IMR-90 (cell line): ENCODE measurements around the gene C16orf96. TPM values are rescaled to one million over a fixed set of nuclear protein-coding genes. Genes with fewer than 3 reads are reported as not detected.

ENCODE experiments used
- ATAC-seq: fragments of 200-7000 bp; cut with Tn5 transposase; 2 replicates; pipeline ENCODE4 v1.9.1; 2020; ENCODE audit warnings: low read depth, mild to moderate bottlenecking, moderate library complexity
- BruUV-seq: library from RNA; stranded (reverse); fragments of 400-500 nt; replicated peaks from 2 replicates; lab custom pipeline; 2021; lab: Mats Ljungman, UMichigan
- CTCF ChIA-PET: fragments of 300-600 bp; formaldehyde crosslinking; extraction: SDS; loops from one replicate; lab custom pipeline; 2021; ENCODE audit warnings: antibody characterized with exemption; lab: Yijun Ruan, JAX
- POLR2A ChIA-PET: fragments of 300-600 bp; sonication (Branson Sonifier 250); formaldehyde crosslinking; loops from one replicate; lab custom pipeline; 2022; ENCODE audit warnings: antibody characterized with exemption; ENCODE audit not compliant: unreplicated experiment; lab: Charles Lee
- DNase-seq: peaks from one replicate; pipeline ENCODE4 v3.0.0; 2013
- H2AFZ ChIP-seq: replicated peaks from 2 replicates; pipeline ENCODE3; 2013; ENCODE audit warnings: low read length, mild to moderate bottlenecking; ENCODE audit not compliant: poor library complexity
- H2AK5ac ChIP-seq: 2 replicates; pipeline ENCODE4 v1.6.1; 2013; ENCODE audit warnings: low read depth, low read length, inconsistent platforms
- H2AK9ac ChIP-seq: replicated peaks from 2 replicates; pipeline ENCODE3; 2013; ENCODE audit warnings: mild to moderate bottlenecking, low read depth, low read length, moderate library complexity; ENCODE audit not compliant: poor library complexity
- H2BK120ac ChIP-seq: 2 replicates; pipeline ENCODE4 v1.6.1; 2013; ENCODE audit warnings: low read depth, low read length, inconsistent platforms
- H2BK15ac ChIP-seq: 3 replicates; pipeline ENCODE4 v1.6.1; 2013; ENCODE audit warnings: low read depth, low read length, inconsistent platforms
- H2BK20ac ChIP-seq: 2 replicates; pipeline ENCODE4 v1.6.1; 2013; ENCODE audit warnings: low read depth, mild to moderate bottlenecking, inconsistent platforms, low read length, moderate library complexity
- H2BK5ac ChIP-seq: 2 replicates; pipeline ENCODE4 v1.6.1; 2013; ENCODE audit warnings: mild to moderate bottlenecking, low read depth, low read length, inconsistent platforms; ENCODE audit not compliant: poor library complexity, severe bottlenecking
- H3K14ac ChIP-seq: replicated peaks from 2 replicates; pipeline ENCODE4 v1.6.1; 2013; ENCODE audit warnings: low read depth, low read length, inconsistent platforms
- H3K18ac ChIP-seq: 2 replicates; pipeline ENCODE4 v1.6.1; 2013; ENCODE audit warnings: low read depth, low read length, control low read depth
- H3K23ac ChIP-seq: 2 replicates; pipeline ENCODE4 v1.6.1; 2013; ENCODE audit warnings: low read depth, low read length, inconsistent platforms
- H3K27ac ChIP-seq: 2 replicates; pipeline ENCODE4 v1.5.1; 2013; ENCODE audit warnings: mild to moderate bottlenecking, control low read depth, low read length; ENCODE audit not compliant: insufficient read depth
- H3K27me3 ChIP-seq: 2 replicates; pipeline ENCODE4 v1.6.1; 2013; ENCODE audit warnings: low read length; ENCODE audit not compliant: control insufficient read depth, insufficient read depth
- H3K36me3 ChIP-seq: 2 replicates; pipeline ENCODE4 v1.6.1; 2013; ENCODE audit warnings: low read length, mixed read lengths; ENCODE audit not compliant: control insufficient read depth, insufficient read depth
- H3K4ac ChIP-seq: 2 replicates; pipeline ENCODE4 v1.6.1; 2013; ENCODE audit warnings: low read depth, low read length, inconsistent platforms
- H3K4me1 ChIP-seq: 2 replicates; pipeline ENCODE4 v1.6.1; 2013; ENCODE audit warnings: low read length, mixed read lengths; ENCODE audit not compliant: control insufficient read depth, insufficient read depth
- H3K4me2 ChIP-seq: 2 replicates; pipeline ENCODE4 v1.6.1; 2013; ENCODE audit warnings: low read depth, mild to moderate bottlenecking, control low read depth, low read length, moderate library complexity
- H3K4me3 ChIP-seq: 2 replicates; pipeline ENCODE4 v1.5.1; 2013; ENCODE audit warnings: low read depth, mild to moderate bottlenecking, control low read depth, low read length, moderate library complexity; ENCODE audit not compliant: insufficient read depth
- H3K56ac ChIP-seq: 2 replicates; pipeline ENCODE4 v1.6.1; 2013; ENCODE audit warnings: low read length, inconsistent platforms; ENCODE audit not compliant: insufficient read depth; ENCODE audit errors: extremely low read depth
- H3K79me1 ChIP-seq, 2 experiments: 2 replicates each; pipeline ENCODE4 v1.6.1; 2013; ENCODE audit warnings: low read length in 2 of 2, inconsistent platforms in 1 of 2, low read depth in 1 of 2
- H3K9ac ChIP-seq: 2 replicates; pipeline ENCODE4 v1.6.1; 2013; ENCODE audit warnings: low read depth, low read length, control low read depth
- H3K9me1 ChIP-seq: 2 replicates; pipeline ENCODE4 v1.6.1; 2013; ENCODE audit warnings: low read length, inconsistent platforms; ENCODE audit not compliant: insufficient read depth
- H3K9me3 ChIP-seq: 2 replicates; pipeline ENCODE4 v1.6.1; 2013; ENCODE audit warnings: low read length; ENCODE audit not compliant: control insufficient read depth, insufficient read depth
- H4K20me1 ChIP-seq: 2 replicates; pipeline ENCODE4 v1.6.1; 2013; ENCODE audit warnings: low read length, inconsistent platforms; ENCODE audit not compliant: insufficient read depth
- H4K5ac ChIP-seq: 2 replicates; pipeline ENCODE4 v1.6.1; 2013; ENCODE audit warnings: mild to moderate bottlenecking, low read depth, low read length, control low read depth
- H4K8ac ChIP-seq, 2 experiments: 2 replicates each; pipeline ENCODE4 v1.6.1; 2013; ENCODE audit warnings: low read depth in 2 of 2, low read length in 2 of 2, control low read depth in 1 of 2, inconsistent platforms in 1 of 2
- H4K91ac ChIP-seq: 2 replicates; pipeline ENCODE4 v1.6.1; 2013; ENCODE audit warnings: low read depth, low read length, inconsistent platforms; ENCODE audit not compliant: insufficient read depth
- BHLHE40 ChIP-seq: fragments of 150-350 bp; IDR thresholded peaks from 2 replicates; pipeline ENCODE4 v1.6.1; 2016; ENCODE audit warnings: mild to moderate bottlenecking, low read depth, low read length
- CEBPB ChIP-seq: IDR thresholded peaks from 2 replicates; pipeline ENCODE4 v1.6.1; 2012; ENCODE audit warnings: low read depth, low read length, improper control_type of control experiment
- CHD1 ChIP-seq: IDR thresholded peaks from 2 replicates; pipeline ENCODE4 v1.6.1; 2012; ENCODE audit warnings: low read depth, low read length, improper control_type of control experiment
- FOS ChIP-seq: fragments of 150-350 bp; IDR thresholded peaks from 2 replicates; pipeline ENCODE4 v1.6.1; 2016; ENCODE audit warnings: low read depth, low read length
- MAFK ChIP-seq: IDR thresholded peaks from 2 replicates; pipeline ENCODE4 v1.6.1; 2012; ENCODE audit warnings: low read depth, low read length, improper control_type of control experiment
- MAZ ChIP-seq: IDR thresholded peaks from 2 replicates; pipeline ENCODE4 v1.6.1; 2012; ENCODE audit warnings: low read depth, mild to moderate bottlenecking, low read length, improper control_type of control experiment, moderate library complexity, borderline replicate concordance
- MXI1 ChIP-seq: IDR thresholded peaks from 2 replicates; pipeline ENCODE4 v1.6.1; 2012; ENCODE audit warnings: low read depth, mild to moderate bottlenecking, low read length, moderate library complexity, borderline replicate concordance
- NFE2L2 ChIP-seq: fragments of 150-350 bp; IDR thresholded peaks from 2 replicates; pipeline ENCODE4 v1.6.1; 2016; ENCODE audit warnings: low read depth, mild to moderate bottlenecking, low read length
- POLR2A ChIP-seq: IDR thresholded peaks from 2 replicates; pipeline ENCODE4 v1.6.1; 2012; ENCODE audit warnings: mild to moderate bottlenecking, low read depth, low read length
- RAD21 ChIP-seq: IDR thresholded peaks from 2 replicates; pipeline ENCODE4 v1.6.1; 2012; ENCODE audit warnings: low read length, improper control_type of control experiment
- RCOR1 ChIP-seq: IDR thresholded peaks from 2 replicates; pipeline ENCODE4 v1.6.1; 2012; ENCODE audit warnings: mild to moderate bottlenecking, low read length, improper control_type of control experiment; ENCODE audit not compliant: insufficient replicate concordance
- RFX5 ChIP-seq: IDR thresholded peaks from 2 replicates; pipeline ENCODE4 v1.8.0; 2012; ENCODE audit warnings: low read depth, mild to moderate bottlenecking, low read length, moderate library complexity
- SMC3 ChIP-seq: fragments of 150-350 bp; IDR thresholded peaks from 2 replicates; pipeline ENCODE4 v1.6.1; 2016; ENCODE audit warnings: low read depth, mild to moderate bottlenecking, antibody characterized with exemption, low read length, moderate library complexity
- WGBS, 2 experiments: methylation state at CpG; one replicate each; pipeline versions ENCODE4 v1.1.5 to v1.1.7; 2013; ENCODE audit warnings: missing lambda C conversion rate in 2 of 2; ENCODE audit not compliant: insufficient read length in 1 of 2; ENCODE audit errors: extremely low coverage in 2 of 2; 5-methylcytosine and 5-hydroxymethylcytosine counted together
- dilution Hi-C: fragments of 300-500 bp; cut with HindIII; formaldehyde crosslinking; loops from one replicate; pipeline ENCODE4 v1.14.3; 2018; ENCODE audit warnings: low sequenced_read_pairs; ENCODE audit not compliant: unreplicated experiment
- in situ Hi-C: fragments of 300-500 bp; cut with MboI; formaldehyde crosslinking; loops from 3 replicates; pipeline ENCODE4 v1.14.3; 2019; ENCODE audit warnings: low sequenced_read_pairs, inconsistent platforms, mixed read lengths
- intact Hi-C: fragments of 100-400 bp; cut with micrococcal nuclease; formaldehyde crosslinking; loops from 2 replicates; pipeline ENCODE4 v1.10.0; 2022
- polyA plus RNA-seq, 3 experiments: library from polyadenylated mRNA; depleted of rRNA; stranded (reverse); fragments of >200 nt; gene quantifications; 2 replicates each; pipeline ENCODE4 v1.2.3, GENCODE V29; 2012; ENCODE audit warnings: low replicate concordance in 1 of 3
- total RNA-seq: library from RNA; depleted of rRNA; stranded (reverse); fragments of >200 nt; gene quantifications from 2 replicates; pipeline ENCODE4 v1.2.3, GENCODE V29; 2012
- TF ChIP-seq, protein P1 (sequence below): fragments of 150-350 bp; IDR thresholded peaks from 2 replicates; pipeline ENCODE4 v1.6.1; 2016; ENCODE audit warnings: low read depth, mild to moderate bottlenecking, low read length, moderate library complexity, borderline replicate concordance
- TF ChIP-seq, protein P2 (sequence below): fragments of 150-350 bp; IDR thresholded peaks from 2 replicates; pipeline ENCODE4 v1.6.1; 2017; ENCODE audit warnings: mild to moderate bottlenecking, antibody characterized with exemption, low read length, low read depth
- TF ChIP-seq, protein P3 (sequence below): conservative IDR thresholded peaks from 2 replicates; pipeline ENCODE4 v1.5.1; 2012; ENCODE audit warnings: mild to moderate bottlenecking, low read depth, low read length, improper control_type of control experiment

C16orf96 gene
- total and polyA plus RNA-seq, 2 of the 4 experiments (the other 2 are of a cell fraction) = not detected

DNA sequence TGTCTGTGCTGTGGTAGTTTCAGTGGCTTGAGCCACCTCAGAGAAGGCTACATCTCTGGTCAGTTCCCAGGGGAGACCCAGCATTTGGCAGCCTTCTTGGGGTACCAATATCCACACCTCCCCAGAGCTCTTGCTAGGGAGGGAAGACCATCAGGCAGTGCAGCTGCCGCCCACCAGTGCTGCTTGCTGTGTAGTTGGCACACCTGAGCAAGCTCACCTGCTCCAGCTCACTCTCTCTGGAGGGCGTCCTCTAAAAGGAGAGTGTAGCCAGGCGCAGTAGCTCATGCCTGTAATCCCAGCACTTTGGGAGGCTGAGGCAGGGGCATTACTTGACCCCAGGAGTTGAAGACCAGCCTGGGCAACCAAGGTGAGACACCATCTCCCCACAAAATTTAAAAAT lies 47.3 kb upstream of the C16orf96 start:
- no peak overlapping the region for H2BK5ac ChIP-seq
- no peak overlapping the region for H3K4me2 ChIP-seq
- no peak overlapping the region for H4K5ac ChIP-seq
- H3K36me3 ChIP-seq = peaks cover 59% of the 10 kb centered on the region
- peaks cover 3% of the 10 kb centered on the region; the same call in 1 of the 2 replicates for H3K9me1 ChIP-seq
- no CpG with 5 or more reads among the region's 3 CpGs for WGBS, 2 experiments
- peaks cover 13% of the 10 kb centered on the region for H4K20me1 ChIP-seq
- ChIA-PET POLR2A (no interaction called here), CTCF (no interaction called here)
- no peaks in the 10 kb centered on the region for H3K4me1 ChIP-seq
- no peak overlapping the region for H3K27ac ChIP-seq
- TF ChIP-seq NFE2L2 (no peak), SMC3 (no peak), RFX5 (no peak), POLR2A (no peak), MAZ (no peak), RCOR1 (no peak), BHLHE40 (no peak), MAFK (no peak), FOS (no peak), CHD1 (no peak), MXI1 (no peak), RAD21 (no peak), CEBPB (no peak)
- TF ChIP-seq, protein P1, sequence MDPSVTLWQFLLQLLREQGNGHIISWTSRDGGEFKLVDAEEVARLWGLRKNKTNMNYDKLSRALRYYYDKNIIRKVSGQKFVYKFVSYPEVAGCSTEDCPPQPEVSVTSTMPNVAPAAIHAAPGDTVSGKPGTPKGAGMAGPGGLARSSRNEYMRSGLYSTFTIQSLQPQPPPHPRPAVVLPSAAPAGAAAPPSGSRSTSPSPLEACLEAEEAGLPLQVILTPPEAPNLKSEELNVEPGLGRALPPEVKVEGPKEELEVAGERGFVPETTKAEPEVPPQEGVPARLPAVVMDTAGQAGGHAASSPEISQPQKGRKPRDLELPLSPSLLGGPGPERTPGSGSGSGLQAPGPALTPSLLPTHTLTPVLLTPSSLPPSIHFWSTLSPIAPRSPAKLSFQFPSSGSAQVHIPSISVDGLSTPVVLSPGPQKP = no peak
- TF ChIP-seq, protein P2, sequence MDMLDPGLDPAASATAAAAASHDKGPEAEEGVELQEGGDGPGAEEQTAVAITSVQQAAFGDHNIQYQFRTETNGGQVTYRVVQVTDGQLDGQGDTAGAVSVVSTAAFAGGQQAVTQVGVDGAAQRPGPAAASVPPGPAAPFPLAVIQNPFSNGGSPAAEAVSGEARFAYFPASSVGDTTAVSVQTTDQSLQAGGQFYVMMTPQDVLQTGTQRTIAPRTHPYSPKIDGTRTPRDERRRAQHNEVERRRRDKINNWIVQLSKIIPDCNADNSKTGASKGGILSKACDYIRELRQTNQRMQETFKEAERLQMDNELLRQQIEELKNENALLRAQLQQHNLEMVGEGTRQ = no peak
- TF ChIP-seq, protein P3, sequence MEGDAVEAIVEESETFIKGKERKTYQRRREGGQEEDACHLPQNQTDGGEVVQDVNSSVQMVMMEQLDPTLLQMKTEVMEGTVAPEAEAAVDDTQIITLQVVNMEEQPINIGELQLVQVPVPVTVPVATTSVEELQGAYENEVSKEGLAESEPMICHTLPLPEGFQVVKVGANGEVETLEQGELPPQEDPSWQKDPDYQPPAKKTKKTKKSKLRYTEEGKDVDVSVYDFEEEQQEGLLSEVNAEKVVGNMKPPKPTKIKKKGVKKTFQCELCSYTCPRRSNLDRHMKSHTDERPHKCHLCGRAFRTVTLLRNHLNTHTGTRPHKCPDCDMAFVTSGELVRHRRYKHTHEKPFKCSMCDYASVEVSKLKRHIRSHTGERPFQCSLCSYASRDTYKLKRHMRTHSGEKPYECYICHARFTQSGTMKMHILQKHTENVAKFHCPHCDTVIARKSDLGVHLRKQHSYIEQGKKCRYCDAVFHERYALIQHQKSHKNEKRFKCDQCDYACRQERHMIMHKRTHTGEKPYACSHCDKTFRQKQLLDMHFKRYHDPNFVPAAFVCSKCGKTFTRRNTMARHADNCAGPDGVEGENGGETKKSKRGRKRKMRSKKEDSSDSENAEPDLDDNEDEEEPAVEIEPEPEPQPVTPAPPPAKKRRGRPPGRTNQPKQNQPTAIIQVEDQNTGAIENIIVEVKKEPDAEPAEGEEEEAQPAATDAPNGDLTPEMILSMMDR = no peak
- intact Hi-C loops = no loop called here
- H3K9ac ChIP-seq = no peak overlapping the region
- H2BK20ac ChIP-seq = no peak overlapping the region
- H3K56ac ChIP-seq = no peak overlapping the region
- DNase-seq = no peak
- no peak for ATAC-seq
- H3K23ac ChIP-seq = no peak overlapping the region
- H3K14ac ChIP-seq = no peak overlapping the region
- no peaks in the 10 kb centered on the region for H3K9me3 ChIP-seq
- no peak overlapping the region for H3K4ac ChIP-seq
- no peak overlapping the region for H4K8ac ChIP-seq
- no TSS peak for BruUV-seq
- no peak overlapping the region for H2BK15ac ChIP-seq
- dilution Hi-C loops = no loop called here
- no peak overlapping the region for H4K91ac ChIP-seq
- H3K18ac ChIP-seq = no peak overlapping the region
- no peak overlapping the region for H3K4me3 ChIP-seq
- no peak overlapping the region for H2AK5ac ChIP-seq
- H2BK120ac ChIP-seq = no peak overlapping the region
- peaks cover 0 to 49% of the 10 kb centered on the region in 2 experiments for H3K79me1 ChIP-seq
- H3K27me3 ChIP-seq = no peaks in the 10 kb centered on the region
- H2AK9ac ChIP-seq = no peak overlapping the region
- in situ Hi-C loops = loop anchor here (25.0 kb wide), 1 partner anchor 453 kb away; the partner anchor contains the start of gene SEC14L5
- no peak overlapping the region for H2AFZ ChIP-seq
